Uterus (tissue), 4 donors: ENCODE data around the gene C12orf50. TPM values are rescaled to one million over a fixed set of nuclear protein-coding genes. Genes with fewer than 3 reads are reported as not detected.
A peak's percentile ranks its signal among the peaks of the same experiment; 100 is the strongest.
"Not testable (repeated sequence)": the region's sequence is repeated elsewhere in the genome, so short reads cannot be mapped to it uniquely, and the experiment has no call there.

Experiments
- DNase-seq, 2 donors: peaks; one replicate each; pipeline ENCODE4 v3.0.0-alpha.2; 2019 to 2020
- H3K27ac ChIP-seq, 2 donors: fragments of 200-600 bp; sonication (generic); 1 replicate in 1 of 2; 2 replicates in 1 of 2; pipeline ENCODE4 v1.5.1; 2016 to 2018
- H3K27me3 ChIP-seq, 2 donors: fragments of 200-600 bp; sonication (generic); one replicate each; pipeline ENCODE4 v1.5.1; 2018 to 2019; ENCODE audit warnings: control low read depth in 1 of 2
- H3K36me3 ChIP-seq, 2 donors: fragments of 200-600 bp; sonication (generic); one replicate each; pipeline ENCODE4 v1.5.1; 2019; ENCODE audit warnings: control low read depth in 1 of 2
- H3K4me1 ChIP-seq, 2 donors: fragments of 200-600 bp; sonication (generic); one replicate each; pipeline ENCODE4 v1.5.1; 2018 to 2019; ENCODE audit warnings: control low read depth in 1 of 2
- H3K4me3 ChIP-seq, 2 donors: fragments of 200-600 bp; sonication (generic); 1 replicate in 1 of 2; 2 replicates in 1 of 2; pipeline ENCODE4 v1.5.1; 2018 to 2019; ENCODE audit warnings: mild to moderate bottlenecking in 1 of 2
- H3K9me3 ChIP-seq, 2 donors: fragments of 200-600 bp; sonication (generic); one replicate each; pipeline ENCODE4 v1.5.1; 2019; ENCODE audit warnings: control low read depth in 1 of 2
- POLR2A ChIP-seq, 2 donors: fragments of 450-650 bp; IDR thresholded peaks; one replicate each; pipeline ENCODE4 v1.6.1; 2016; ENCODE audit warnings: antibody characterized with exemption in 2 of 2, mild to moderate bottlenecking in 1 of 2, moderate library complexity in 1 of 2
- intact Hi-C: fragments of 100-400 bp; cut with DNase I; formaldehyde crosslinking; loops from one replicate; pipeline ENCODE4 v1.15.1; 2023; ENCODE audit warnings: low total_unique reads
- total RNA-seq, 4 donors: library from RNA; depleted of rRNA in 3 of 4; stranded (reverse); fragments of >200 nt in 3 of 4; gene quantifications; one replicate each; pipeline versions ENCODE4 v1.1.0 to v1.2.4, GENCODE V29; 2014 to 2023
- TF ChIP-seq, protein P1 (sequence below), 4 experiments: fragments of 200-600 bp in 2 of 4; fragments of 450-650 bp in 2 of 4; sonication (generic) in 2 of 4; IDR thresholded peaks; one replicate each; pipeline ENCODE4 v1.5.1; 2016 to 2019; ENCODE audit warnings: antibody characterized with exemption in 4 of 4, mild to moderate bottlenecking in 2 of 4, moderate library complexity in 1 of 4
- donor health status: DM: yes; HTN: yes; CAD: no.

Gene C12orf50
- total RNA-seq, 4 donors from 2014 or later = 0.40 to 7.7 TPM; not detected in 2

GRCh38 chr12:87975879-87976278 is 53.3 kb downstream of the C12orf50 start:
- Histone ChIP-seq H3K36me3 (no peaks in the 10 kb centered on the region), H3K4me1 (no peaks in the 10 kb centered on the region), H3K4me3 (no peak overlapping the region), H3K9me3 (no peaks in the 10 kb centered on the region), H3K27me3 (no peaks in the 10 kb centered on the region), H3K27ac (no peak overlapping the region)
- TF ChIP-seq, protein P1, sequence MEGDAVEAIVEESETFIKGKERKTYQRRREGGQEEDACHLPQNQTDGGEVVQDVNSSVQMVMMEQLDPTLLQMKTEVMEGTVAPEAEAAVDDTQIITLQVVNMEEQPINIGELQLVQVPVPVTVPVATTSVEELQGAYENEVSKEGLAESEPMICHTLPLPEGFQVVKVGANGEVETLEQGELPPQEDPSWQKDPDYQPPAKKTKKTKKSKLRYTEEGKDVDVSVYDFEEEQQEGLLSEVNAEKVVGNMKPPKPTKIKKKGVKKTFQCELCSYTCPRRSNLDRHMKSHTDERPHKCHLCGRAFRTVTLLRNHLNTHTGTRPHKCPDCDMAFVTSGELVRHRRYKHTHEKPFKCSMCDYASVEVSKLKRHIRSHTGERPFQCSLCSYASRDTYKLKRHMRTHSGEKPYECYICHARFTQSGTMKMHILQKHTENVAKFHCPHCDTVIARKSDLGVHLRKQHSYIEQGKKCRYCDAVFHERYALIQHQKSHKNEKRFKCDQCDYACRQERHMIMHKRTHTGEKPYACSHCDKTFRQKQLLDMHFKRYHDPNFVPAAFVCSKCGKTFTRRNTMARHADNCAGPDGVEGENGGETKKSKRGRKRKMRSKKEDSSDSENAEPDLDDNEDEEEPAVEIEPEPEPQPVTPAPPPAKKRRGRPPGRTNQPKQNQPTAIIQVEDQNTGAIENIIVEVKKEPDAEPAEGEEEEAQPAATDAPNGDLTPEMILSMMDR (IDR thresholded peaks at IDR 0.05) = no peak
- TF ChIP-seq POLR2A (IDR thresholded peaks at IDR 0.05) = no peak
- DNase-seq = no peak
- intact Hi-C loops = no loop called here

DNA sequence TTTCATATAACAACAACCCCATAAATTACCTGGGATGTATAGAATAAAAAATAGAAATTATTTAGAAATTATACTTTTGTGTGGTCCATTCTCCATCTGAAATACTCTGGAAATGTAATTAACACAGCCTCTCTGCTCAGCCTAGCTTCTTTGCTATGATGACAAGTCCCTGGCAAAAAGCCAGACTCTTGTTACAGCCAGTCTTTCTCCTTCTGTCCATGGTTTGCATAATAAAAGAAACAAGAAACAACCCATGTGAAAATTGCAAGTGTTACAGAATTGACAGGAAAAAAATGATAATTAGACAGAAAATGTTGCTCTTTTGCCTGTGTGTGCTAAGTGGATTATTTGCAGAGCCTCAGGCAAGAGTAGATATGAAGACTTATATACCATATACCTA is 61.3 kb downstream of the C12orf50 start:
- H3K4me1 ChIP-seq = no peaks in the 10 kb centered on the region
- H3K9me3 ChIP-seq = no peaks in the 10 kb centered on the region
- DNase-seq = no peak
- TF ChIP-seq, protein P1 (IDR thresholded peaks at IDR 0.05) = no peak
- TF ChIP-seq POLR2A (IDR thresholded peaks at IDR 0.05) = no peak
- intact Hi-C loops = no loop called here
- H3K4me3 ChIP-seq = no peak overlapping the region
- H3K36me3 ChIP-seq = no peaks in the 10 kb centered on the region
- no peaks in the 10 kb centered on the region for H3K27me3 ChIP-seq
- H3K27ac ChIP-seq = no peak overlapping the region

DNA sequence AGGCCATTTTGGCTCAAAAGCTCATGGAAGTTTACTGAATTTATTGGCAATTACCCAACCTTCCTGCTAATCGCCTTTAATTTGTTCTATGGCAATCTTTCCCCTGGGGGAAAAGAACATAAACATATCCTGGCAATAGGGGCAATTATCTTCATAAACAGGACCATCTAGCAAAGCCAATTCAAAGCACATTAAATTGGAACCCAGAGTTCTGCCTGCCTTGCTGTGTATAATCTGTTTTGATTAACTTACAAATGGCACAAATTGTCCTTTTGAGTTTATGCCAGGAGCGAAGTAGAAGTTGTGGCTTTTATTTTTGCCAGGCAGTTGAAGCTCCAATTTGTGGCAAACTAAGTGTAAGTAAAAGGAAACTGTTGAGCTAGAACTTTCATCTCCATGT is 68.6 kb downstream of the C12orf50 start:
- Histone ChIP-seq H3K9me3 (no peaks in the 10 kb centered on the region), H3K36me3 (no peaks in the 10 kb centered on the region), H3K4me1 (no peaks in the 10 kb centered on the region), H3K4me3 (no peak overlapping the region), H3K27ac (no peak overlapping the region), H3K27me3 (no peaks in the 10 kb centered on the region)
- no peak for TF ChIP-seq POLR2A (IDR thresholded peaks at IDR 0.05)
- TF ChIP-seq, protein P1 (IDR thresholded peaks at IDR 0.05) = no peak
- no peak for DNase-seq
- intact Hi-C loops = no loop called here

DNA sequence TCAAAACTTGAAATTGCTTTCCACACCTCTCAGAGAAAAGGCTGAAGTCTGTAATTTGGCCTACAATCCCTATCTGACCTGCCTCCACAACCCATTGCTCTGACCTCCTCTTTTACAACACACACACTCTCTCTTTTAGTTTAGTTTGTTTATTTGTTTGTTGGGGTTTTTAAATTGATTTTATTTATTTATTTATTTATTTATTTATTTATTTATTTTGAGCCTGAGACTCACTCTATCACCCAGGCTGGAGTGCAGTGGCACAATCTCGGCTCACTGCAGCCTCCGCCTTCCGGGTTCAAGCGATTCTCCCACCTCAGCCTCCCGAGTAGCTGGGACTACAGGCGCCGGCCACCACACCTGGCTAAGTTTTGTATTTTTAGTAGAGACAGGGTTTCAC is 75.2 kb downstream of the C12orf50 start:
- H3K4me1 ChIP-seq = not testable (repeated sequence)

GRCh38 chr12:87953256-87953860 is 75.8 kb downstream of the C12orf50 start:
- Histone ChIP-seq H3K36me3 (no peaks in the 10 kb centered on the region), H3K9me3 (no peaks in the 10 kb centered on the region), H3K4me3 (no peak overlapping the region), H3K27ac (no peak overlapping the region), H3K4me1 (no peaks in the 10 kb centered on the region), H3K27me3 (no peaks in the 10 kb centered on the region)
- DNase-seq = no peak
- intact Hi-C loops = no loop called here
- TF ChIP-seq POLR2A (IDR thresholded peaks at IDR 0.05) = no peak
- TF ChIP-seq, protein P1 (IDR thresholded peaks at IDR 0.05) = peak in 1 of 4 experiments; percentile 4

More for the DNA sequence above, 75.2 kb downstream of the C12orf50 start:
- H3K36me3 ChIP-seq, intact Hi-C loops, H3K4me3 ChIP-seq, DNase-seq, H3K27me3 ChIP-seq, H3K9me3 ChIP-seq, H3K27ac ChIP-seq: not testable (repeated sequence)

DNA sequence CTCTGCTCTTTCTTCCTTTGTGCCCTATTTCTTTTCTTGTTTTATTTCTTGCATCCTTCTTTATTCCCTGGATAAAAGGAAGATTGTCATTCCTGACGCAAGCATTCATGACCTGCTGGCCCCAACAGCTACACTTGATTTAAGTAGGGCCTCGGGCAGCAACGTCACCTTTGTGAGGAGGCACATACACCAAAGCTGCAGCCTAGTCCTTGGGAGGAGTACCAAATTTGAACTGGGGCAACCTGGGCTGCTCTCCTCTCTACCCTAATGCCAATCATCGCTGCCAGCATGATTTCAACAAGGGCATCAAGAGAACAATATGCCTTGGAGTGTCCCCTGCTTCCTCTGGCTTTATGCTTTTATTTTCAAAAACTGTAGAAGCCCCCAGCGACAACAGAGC is 76.4 kb downstream of the C12orf50 start:
- Histone ChIP-seq H3K27ac (no peak overlapping the region), H3K4me3 (no peak overlapping the region), H3K9me3 (no peaks in the 10 kb centered on the region), H3K4me1 (no peaks in the 10 kb centered on the region), H3K27me3 (no peaks in the 10 kb centered on the region), H3K36me3 (no peaks in the 10 kb centered on the region)
- intact Hi-C loops = no loop called here
- TF ChIP-seq POLR2A (IDR thresholded peaks at IDR 0.05) = no peak
- TF ChIP-seq, protein P1 (IDR thresholded peaks at IDR 0.05) = no peak
- DNase-seq = no peak
